Effector memory CD4-positive, alpha-beta T cell (primary cell): ENCODE results near the gene PRR9.
"Not testable (repeated sequence)": the region's sequence is repeated elsewhere in the genome, so short reads cannot be mapped to it uniquely, and the experiment has no call there.

Experiments used
- DNase-seq, 3 donors: peaks; one replicate each; pipeline ENCODE4 v3.0.0-alpha.2; 2020
- H3K27ac ChIP-seq: 2 replicates; pipeline ENCODE4 v1.7.0; 2013; ENCODE audit warnings: mild to moderate bottlenecking, low read length, moderate library complexity; ENCODE audit not compliant: insufficient read depth, poor library complexity, severe bottlenecking
- H3K27me3 ChIP-seq: replicated peaks from 2 replicates; pipeline ENCODE4 v1.7.0; 2013; ENCODE audit warnings: mild to moderate bottlenecking, low read length; ENCODE audit not compliant: insufficient read depth, control insufficient read depth, poor library complexity, severe bottlenecking
- H3K36me3 ChIP-seq: 2 replicates; pipeline ENCODE4 v1.7.0; 2013; ENCODE audit warnings: mild to moderate bottlenecking, low read length, moderate library complexity; ENCODE audit not compliant: control insufficient read depth, insufficient read depth
- H3K4me1 ChIP-seq: 2 replicates; pipeline ENCODE4 v1.7.0; 2013; ENCODE audit warnings: low read length, mild to moderate bottlenecking; ENCODE audit not compliant: control insufficient read depth, insufficient read depth, poor library complexity, severe bottlenecking
- H3K4me3 ChIP-seq: 2 replicates; pipeline ENCODE4 v1.7.0; 2013; ENCODE audit warnings: low read length, low read depth, mild to moderate bottlenecking; ENCODE audit not compliant: insufficient read depth, poor library complexity, severe bottlenecking
- H3K9me3 ChIP-seq: 2 replicates; pipeline ENCODE4 v1.7.0; 2013; ENCODE audit warnings: mild to moderate bottlenecking, low read length, moderate library complexity; ENCODE audit not compliant: control insufficient read depth
- total RNA-seq, 3 donors: gene quantifications; one replicate each; lab custom pipeline; 2026; lab: John Stamatoyannopoulos, UW

Gene PRR9
- 0 reads per million in 3 donors for total RNA-seq

GRCh38 chr1:153217212-153217611 lies at the start of gene PRR9:
PRR9 (plus strand) TSS chr1:153217584; CDS start chr1:153218145, 561 bp downstream.
- Histone ChIP-seq H3K9me3 (no peaks in the 10 kb centered on the region), H3K27me3 (no peaks in the 10 kb centered on the region)

GRCh38 chr1:153168686-153169085 lies 48.7 kb upstream of the PRR9 start:
- Histone ChIP-seq H3K4me1 (no peaks in the 10 kb centered on the region), H3K4me3 (no peak overlapping the region), H3K27ac (no peak overlapping the region), H3K36me3 (no peaks in the 10 kb centered on the region), H3K9me3 (no peaks in the 10 kb centered on the region), H3K27me3 (no peaks in the 10 kb centered on the region)
- no peak for DNase-seq

More at GRCh38 chr1:153217212-153217611, at the start of gene PRR9:
- no peak within 1 kb of the TSS for H3K4me3 ChIP-seq
- H3K27ac ChIP-seq, result no peak within 1 kb of the TSS
- no peaks in the 10 kb centered on the region for H3K36me3 ChIP-seq
- no peak for DNase-seq
- no peaks in the 10 kb centered on the region for H3K4me1 ChIP-seq

GRCh38 chr1:153174624-153175023 lies 42.8 kb upstream of the PRR9 start:
- H3K36me3 ChIP-seq, result no peaks in the 10 kb centered on the region
- H3K4me1 ChIP-seq, result no peaks in the 10 kb centered on the region
- DNase-seq, result no peak
- H3K27me3 ChIP-seq, result no peaks in the 10 kb centered on the region
- no peak overlapping the region for H3K27ac ChIP-seq
- H3K9me3 ChIP-seq, result no peaks in the 10 kb centered on the region
- H3K4me3 ChIP-seq, result no peak overlapping the region

- no peak overlapping the region for H3K27ac ChIP-seq
- H3K36me3 ChIP-seq, result no peaks in the 10 kb centered on the region
- H3K9me3 ChIP-seq, result no peaks in the 10 kb centered on the region
- no peak overlapping the region for H3K4me3 ChIP-seq
- no peaks in the 10 kb centered on the region for H3K4me1 ChIP-seq
- H3K27me3 ChIP-seq, result no peaks in the 10 kb centered on the region
- DNase-seq, result no peak
These were observed 38.5 kb upstream of the PRR9 start for GRCh38 chr1:153178922-153179321.

GRCh38 chr1:153180556-153180955 lies 36.8 kb upstream of the PRR9 start:
- Histone ChIP-seq H3K9me3 (no peaks in the 10 kb centered on the region), H3K27ac (no peak overlapping the region), H3K27me3 (no peaks in the 10 kb centered on the region), H3K4me1 (no peaks in the 10 kb centered on the region), H3K36me3 (no peaks in the 10 kb centered on the region), H3K4me3 (no peak overlapping the region)
- no peak for DNase-seq

GRCh38 chr1:153188301-153188700 lies 29.1 kb upstream of the PRR9 start:
- H3K4me1 ChIP-seq, DNase-seq, H3K27me3 ChIP-seq, H3K36me3 ChIP-seq, H3K27ac ChIP-seq, H3K9me3 ChIP-seq, H3K4me3 ChIP-seq: not testable (repeated sequence)

DNA sequence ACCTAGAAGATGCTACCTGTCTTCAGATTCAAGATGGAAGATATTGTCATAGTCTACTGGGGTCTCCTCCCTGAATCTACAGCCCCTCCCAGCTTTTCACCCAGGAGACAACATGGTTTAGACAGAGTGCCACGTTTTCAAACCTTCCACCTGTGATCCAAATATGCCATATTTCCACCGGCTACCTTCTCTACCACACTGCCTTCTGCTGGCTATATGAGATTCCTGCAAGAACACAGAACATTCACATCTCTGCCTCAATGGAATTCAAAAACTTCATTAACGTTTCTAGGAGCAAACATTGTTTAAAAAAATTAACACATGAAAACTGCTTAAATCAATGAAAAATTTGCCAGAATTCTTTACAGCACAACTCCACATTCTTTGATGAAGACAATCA lies 27.0 kb upstream of the PRR9 start:
- Histone ChIP-seq H3K27me3 (no peaks in the 10 kb centered on the region), H3K4me1 (no peaks in the 10 kb centered on the region), H3K36me3 (no peaks in the 10 kb centered on the region), H3K27ac (no peak overlapping the region), H3K9me3 (no peaks in the 10 kb centered on the region), H3K4me3 (no peak overlapping the region)
- DNase-seq, result no peak

GRCh38 chr1:153192697-153193096 lies 24.7 kb upstream of the PRR9 start:
- Histone ChIP-seq H3K9me3 (no peaks in the 10 kb centered on the region), H3K4me1 (no peaks in the 10 kb centered on the region), H3K27ac (no peak overlapping the region), H3K27me3 (no peaks in the 10 kb centered on the region), H3K4me3 (no peak overlapping the region), H3K36me3 (no peaks in the 10 kb centered on the region)
- DNase-seq, result no peak

GRCh38 chr1:153194331-153195050 lies 22.9 kb upstream of the PRR9 start:
- Histone ChIP-seq H3K4me3 (no peak overlapping the region), H3K36me3 (no peaks in the 10 kb centered on the region), H3K27me3 (peaks cover 2% of the 10 kb centered on the region), H3K27ac (no peak overlapping the region), H3K9me3 (no peaks in the 10 kb centered on the region), H3K4me1 (no peaks in the 10 kb centered on the region)
- DNase-seq, result no peak

DNA sequence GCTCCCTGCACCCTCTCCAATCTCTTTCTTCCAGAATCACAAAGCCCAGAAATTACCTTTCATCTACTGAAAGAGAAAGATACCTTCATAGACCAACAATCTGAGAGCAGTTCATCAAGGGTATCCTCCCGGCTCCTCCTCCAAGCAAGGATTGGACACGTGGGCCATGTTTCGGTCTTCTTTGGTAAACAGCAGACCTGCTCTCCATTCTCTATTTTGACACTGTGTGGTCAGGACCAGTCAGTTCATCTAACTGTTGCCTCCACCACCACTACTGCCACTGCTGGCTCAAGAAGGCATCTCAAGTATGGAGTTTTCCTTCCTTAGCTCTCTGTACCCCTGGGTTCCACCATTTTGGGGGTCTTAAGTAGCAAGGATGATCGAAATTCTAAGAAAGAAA lies 22.2 kb upstream of the PRR9 start:
- DNase-seq, result no peak
- peaks cover 2% of the 10 kb centered on the region for H3K27me3 ChIP-seq
- no peaks in the 10 kb centered on the region for H3K4me1 ChIP-seq
- H3K36me3 ChIP-seq, result no peaks in the 10 kb centered on the region
- no peak overlapping the region for H3K4me3 ChIP-seq
- no peaks in the 10 kb centered on the region for H3K9me3 ChIP-seq
- no peak overlapping the region for H3K27ac ChIP-seq
